AG09309 (cell line): ENCODE results near the gene TLR4.

Source experiments
- DNase-seq: peaks from one replicate; pipeline ENCODE4 v3.0.0-alpha.2; 2010; ENCODE audit warnings: low read depth
- H3K4me3 ChIP-seq: 2 replicates; pipeline ENCODE4 v1.5.1; 2011; ENCODE audit warnings: mild to moderate bottlenecking, low read depth, low read length, moderate library complexity; ENCODE audit not compliant: control insufficient read depth
- TF ChIP-seq, protein P1 (sequence below): IDR thresholded peaks from 2 replicates; pipeline ENCODE4 v1.5.1; 2011; ENCODE audit warnings: mild to moderate bottlenecking, low read depth, low read length, inconsistent platforms; ENCODE audit not compliant: insufficient read depth, control insufficient read depth; ENCODE audit errors: missing control alignments

The TLR4 gene

DNA sequence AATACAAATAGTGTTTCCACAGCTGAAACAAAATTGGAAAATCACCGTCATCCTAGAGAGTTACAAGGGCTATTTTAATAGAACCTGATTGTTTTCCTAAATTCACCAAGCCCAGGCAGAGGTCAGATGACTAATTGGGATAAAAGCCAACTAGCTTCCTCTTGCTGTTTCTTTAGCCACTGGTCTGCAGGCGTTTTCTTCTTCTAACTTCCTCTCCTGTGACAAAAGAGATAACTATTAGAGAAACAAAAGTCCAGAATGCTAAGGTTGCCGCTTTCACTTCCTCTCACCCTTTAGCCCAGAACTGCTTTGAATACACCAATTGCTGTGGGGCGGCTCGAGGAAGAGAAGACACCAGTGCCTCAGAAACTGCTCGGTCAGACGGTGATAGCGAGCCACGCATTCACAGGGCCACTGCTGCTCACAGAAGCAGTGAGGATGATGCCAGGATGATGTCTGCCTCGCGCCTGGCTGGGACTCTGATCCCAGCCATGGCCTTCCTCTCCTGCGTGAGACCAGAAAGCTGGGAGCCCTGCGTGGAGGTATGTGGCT, at the start of gene TLR4:
TLR4 (plus strand) TSS at position 380 of the 552 bp plus-strand sequence; CDS start at position 450, 70 bp downstream.
- no peak for DNase-seq
- H3K4me3 ChIP-seq = peak within 1 kb of the TSS; percentile 50
- TF ChIP-seq, protein P1, sequence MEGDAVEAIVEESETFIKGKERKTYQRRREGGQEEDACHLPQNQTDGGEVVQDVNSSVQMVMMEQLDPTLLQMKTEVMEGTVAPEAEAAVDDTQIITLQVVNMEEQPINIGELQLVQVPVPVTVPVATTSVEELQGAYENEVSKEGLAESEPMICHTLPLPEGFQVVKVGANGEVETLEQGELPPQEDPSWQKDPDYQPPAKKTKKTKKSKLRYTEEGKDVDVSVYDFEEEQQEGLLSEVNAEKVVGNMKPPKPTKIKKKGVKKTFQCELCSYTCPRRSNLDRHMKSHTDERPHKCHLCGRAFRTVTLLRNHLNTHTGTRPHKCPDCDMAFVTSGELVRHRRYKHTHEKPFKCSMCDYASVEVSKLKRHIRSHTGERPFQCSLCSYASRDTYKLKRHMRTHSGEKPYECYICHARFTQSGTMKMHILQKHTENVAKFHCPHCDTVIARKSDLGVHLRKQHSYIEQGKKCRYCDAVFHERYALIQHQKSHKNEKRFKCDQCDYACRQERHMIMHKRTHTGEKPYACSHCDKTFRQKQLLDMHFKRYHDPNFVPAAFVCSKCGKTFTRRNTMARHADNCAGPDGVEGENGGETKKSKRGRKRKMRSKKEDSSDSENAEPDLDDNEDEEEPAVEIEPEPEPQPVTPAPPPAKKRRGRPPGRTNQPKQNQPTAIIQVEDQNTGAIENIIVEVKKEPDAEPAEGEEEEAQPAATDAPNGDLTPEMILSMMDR = no peak

DNA sequence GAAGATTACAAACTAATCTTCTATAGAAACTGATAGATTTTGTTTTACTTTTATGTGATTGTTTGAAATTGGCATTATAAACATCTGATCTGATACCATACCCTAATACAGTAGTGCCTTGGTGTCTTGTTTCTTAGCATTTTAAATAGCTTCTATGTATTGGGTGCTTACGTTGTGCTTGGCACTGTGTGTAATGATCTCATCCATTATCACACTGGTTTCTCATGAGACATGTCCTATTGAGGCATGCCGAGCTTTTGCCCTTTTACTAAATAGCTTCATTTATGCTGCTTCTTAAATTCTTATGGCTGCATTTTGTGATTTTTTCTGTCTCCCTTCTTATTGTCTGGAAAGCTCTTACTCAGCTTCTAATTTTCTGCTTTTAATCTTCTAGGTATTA, 48.2 kb upstream of the TLR4 start:
- no peak overlapping the region for H3K4me3 ChIP-seq
- TF ChIP-seq, protein P1 = no peak
- DNase-seq = no peak

DNA sequence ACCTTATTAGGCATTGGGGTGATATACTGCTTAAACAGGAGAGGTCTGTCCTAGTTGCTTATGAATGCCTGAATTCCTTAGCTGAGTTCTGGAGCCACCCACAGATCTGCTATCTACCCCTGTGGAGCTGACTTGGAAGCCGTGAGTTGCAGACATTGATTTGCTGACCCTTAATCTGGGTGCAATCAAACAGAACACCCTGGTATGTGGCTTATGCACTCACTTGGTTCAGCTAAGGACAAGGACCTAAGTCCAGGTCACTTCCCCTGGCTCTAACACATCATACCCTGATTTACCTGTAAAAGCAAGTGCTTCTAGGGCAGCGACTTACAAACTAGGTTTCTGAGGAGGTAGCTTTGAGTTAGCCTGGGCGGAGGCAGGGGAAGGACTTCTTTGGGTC, 41.6 kb upstream of the TLR4 start:
- no peak overlapping the region for H3K4me3 ChIP-seq
- TF ChIP-seq, protein P1 = no peak
- no peak for DNase-seq

DNA sequence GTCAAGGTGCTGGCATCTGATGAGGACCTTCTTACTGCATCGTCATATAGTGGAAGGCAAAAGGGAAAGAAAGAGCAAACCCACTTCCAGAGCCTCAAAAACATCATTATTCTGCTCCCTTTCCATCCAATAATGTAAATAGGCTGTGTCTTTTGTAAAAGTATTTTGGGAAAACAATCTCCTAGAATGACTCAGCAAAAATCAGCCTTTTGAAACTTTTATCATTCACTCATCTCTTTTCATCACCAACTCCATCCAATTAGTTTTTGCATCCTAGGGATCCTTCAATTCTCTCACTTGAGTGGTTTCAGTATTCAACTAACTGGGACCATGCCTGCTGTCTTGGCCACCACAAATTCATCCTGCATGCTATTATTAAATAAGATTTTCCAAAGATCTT, 39.8 kb upstream of the TLR4 start:
- no peak for DNase-seq
- no peak overlapping the region for H3K4me3 ChIP-seq
- TF ChIP-seq, protein P1 = no peak

DNA sequence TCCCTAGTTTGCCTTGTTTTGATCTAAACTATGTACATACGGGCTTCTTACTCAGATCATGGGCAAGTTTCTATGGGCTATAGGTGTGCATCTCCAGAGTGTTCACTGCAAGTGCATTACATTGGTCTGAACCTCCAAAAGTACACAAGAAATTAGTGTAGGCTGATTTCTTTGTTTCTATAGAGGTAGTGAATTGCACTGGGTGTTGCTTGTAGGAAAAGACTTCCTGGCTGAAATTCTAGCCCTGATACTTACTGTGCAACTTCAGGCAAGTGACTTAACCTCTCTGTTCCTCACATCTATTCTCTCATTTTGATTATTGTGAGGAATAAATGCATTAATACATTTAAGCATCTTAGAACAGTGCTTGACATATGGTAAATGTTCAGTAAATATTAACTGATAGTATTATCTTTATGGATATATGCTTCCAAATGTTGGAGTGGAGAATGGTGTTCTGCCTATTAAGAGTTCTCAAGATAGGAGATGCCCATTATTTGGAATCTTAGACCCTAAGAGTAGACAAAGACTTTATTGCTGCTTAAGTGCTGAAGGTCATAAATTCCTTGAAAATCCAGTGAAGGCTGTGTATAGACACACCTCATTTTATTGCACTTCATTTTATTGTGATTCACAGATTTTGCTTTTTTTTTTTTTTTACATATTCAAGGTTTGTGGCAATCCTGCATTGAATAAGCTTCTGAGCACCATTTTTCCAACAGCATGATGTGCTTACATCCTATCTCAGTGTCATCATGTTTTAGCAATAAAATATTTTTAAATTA, 38.4 kb upstream of the TLR4 start:
- no peak for DNase-seq
- TF ChIP-seq, protein P1 = no peak
- H3K4me3 ChIP-seq = no peak overlapping the region

DNA sequence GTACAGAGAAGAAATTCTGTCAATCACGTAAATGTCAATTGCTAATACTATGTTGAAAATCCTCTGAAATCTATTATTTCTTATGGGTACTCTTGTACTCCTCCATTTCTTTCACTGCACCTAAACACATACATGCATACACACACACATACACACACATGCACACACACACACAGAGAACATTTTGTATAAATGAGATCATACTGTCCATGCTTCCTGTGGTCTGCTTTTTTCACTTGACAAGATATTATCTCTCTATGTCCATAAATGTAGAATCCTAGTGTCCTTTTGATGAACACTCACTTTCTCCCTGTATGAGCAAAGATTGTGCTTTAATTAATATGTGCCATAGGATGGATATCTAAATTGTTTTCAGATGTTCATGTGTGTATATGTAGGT, 32.7 kb upstream of the TLR4 start:
- TF ChIP-seq, protein P1 = no peak
- H3K4me3 ChIP-seq = no peak overlapping the region
- DNase-seq = no peak

DNA sequence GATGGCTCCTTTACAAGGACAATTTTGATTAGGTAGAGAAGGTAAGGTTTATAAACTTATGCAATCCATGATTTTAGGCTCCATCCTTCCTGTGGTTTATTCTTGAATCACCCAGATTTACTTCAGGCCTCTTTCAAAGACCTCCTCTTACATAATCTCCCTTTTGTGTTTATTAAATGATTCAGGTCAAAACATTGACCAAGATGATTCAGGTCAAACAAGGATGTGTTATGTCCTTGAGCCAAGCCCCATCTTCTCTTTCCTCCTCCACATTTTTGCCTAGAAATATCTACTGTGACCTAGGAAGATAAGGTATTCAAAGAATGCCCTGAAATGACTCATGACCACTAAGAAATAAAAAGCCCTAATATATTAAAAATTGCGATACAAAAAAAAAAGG, 31.8 kb upstream of the TLR4 start:
- TF ChIP-seq, protein P1 = no peak
- no peak for DNase-seq
- no peak overlapping the region for H3K4me3 ChIP-seq
